Measurements from ENCODE around the gene BBOX1. TPM values are rescaled to one million over a fixed set of nuclear protein-coding genes. Genes with fewer than 3 reads are reported as not detected.

The BBOX1 gene
- total RNA-seq, 1 donor from 2014 or later = 26.2 TPM

Other genes with a start within 250 kb of the BBOX1 start
- 8.5 TPM for gene FIBIN, start 46.7 kb upstream of the BBOX1 start, total RNA-seq

Measured in mucosa of gallbladder (tissue), 1 donor.